GM19239 (cell line): ENCODE results near the gene PAH.
"Not testable (repeated sequence)": the region's sequence is repeated elsewhere in the genome, so short reads cannot be mapped to it uniquely, and the experiment has no call there.

Experiments used
- DNase-seq: peaks from one replicate; pipeline ENCODE4 v3.0.0; 2011; ENCODE audit warnings: low spot score; ENCODE audit not compliant: insufficient read length
- FAIRE-seq: peaks from 2 replicates; lab custom pipeline; 2011; peaks lifted over from hg19 to GRCh38; lab: Jason Lieb, UNC

PAH gene

DNA sequence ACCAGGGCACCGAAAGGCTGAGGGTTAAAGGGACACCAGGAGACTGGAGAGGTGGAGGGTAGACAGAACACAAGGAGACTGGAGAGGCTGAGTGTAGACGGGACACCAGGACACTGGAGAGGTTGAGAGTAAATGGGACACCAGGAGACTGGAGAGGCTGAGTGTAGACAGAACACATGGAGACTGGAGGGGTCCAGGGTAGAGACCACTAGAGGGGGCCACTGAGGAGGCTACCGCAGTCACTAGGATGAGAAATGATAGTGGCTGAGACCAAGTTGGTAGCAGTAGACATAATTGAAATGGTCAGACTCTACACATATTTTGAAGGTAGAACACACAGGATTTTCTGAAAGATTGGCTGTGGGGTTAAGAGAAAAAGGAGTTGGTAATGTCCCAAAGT lies 68.2 kb downstream of the PAH start:
- DNase-seq (no peak), FAIRE-seq (no peak)

DNA sequence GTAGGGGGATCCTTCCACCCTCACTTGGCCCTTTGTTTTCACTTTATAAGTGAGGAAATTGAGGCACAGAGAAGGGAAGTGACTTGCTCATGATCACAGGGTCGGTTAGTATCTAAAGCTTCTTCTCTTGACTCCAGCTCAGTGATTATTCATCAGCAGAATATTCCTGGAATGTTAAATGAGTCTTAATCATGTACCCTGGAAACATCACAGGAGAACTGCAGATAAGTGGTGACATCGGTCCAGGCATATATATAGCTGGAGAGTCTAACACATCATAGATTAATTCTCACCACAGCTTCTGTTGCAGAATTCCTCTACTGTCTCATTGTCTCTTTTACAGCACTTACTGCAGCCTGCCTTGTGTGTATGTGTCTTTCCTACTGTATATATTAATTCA lies 69.9 kb downstream of the PAH start:
- no peak for FAIRE-seq

DNA sequence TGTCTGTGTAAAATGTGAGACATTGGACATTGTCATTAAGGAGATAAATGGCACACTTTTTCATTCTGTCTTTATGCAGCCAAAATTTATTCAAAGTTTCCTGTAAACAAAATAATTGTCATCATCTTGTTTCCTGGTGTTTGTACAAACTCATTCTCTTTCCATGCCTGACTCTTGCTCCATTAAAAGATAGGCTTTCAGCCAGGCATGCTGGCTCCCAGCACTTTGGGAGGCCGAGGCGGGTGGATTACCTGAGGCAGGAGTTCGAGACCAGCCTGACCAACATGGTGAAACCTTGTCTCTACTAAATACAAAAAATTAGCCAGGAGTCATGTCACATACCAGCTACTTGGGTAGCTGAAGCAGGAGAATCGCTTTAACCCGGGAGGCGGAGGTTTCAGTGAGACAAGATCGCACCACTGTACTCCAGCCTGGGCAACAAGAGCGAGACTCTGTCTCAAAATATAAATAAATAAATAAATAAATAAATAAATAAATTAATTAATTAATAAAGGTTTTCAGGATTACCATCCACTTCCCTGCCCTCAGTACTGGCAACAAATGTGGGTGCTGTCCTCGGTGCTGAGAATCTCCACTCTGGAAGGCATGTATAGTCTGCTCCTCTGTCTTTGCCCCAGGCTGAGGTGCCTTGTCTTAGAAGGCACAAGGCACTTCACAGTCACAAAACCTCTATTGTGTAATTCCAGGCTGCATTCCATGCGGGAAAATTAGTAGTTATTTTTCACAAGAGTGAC lies 83.2 kb downstream of the PAH start:
- FAIRE-seq (no peak), DNase-seq (no peak)

More for the DNA sequence above, 69.9 kb downstream of the PAH start:
- DNase-seq = no peak

DNA sequence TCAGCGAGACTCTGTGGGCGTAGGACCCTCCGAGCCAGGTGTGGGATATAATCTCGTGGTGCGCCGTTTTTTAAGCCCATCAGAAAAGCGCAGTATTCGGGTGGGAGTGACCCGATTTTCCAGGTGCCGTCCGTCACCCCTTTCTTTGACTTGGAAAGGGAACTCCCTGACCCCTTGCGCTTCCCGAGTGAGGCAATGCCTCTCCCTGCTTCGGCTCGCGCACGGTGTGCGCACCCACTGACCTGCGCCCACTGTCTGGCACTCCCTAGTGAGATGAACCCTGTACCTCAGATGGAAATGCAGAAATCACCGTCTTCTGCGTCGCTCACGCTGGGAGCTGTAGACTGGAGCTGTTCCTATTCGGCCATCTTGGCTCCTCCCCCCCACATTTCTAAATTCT lies 84.2 kb downstream of the PAH start:
- FAIRE-seq, DNase-seq: not testable (repeated sequence)

DNA sequence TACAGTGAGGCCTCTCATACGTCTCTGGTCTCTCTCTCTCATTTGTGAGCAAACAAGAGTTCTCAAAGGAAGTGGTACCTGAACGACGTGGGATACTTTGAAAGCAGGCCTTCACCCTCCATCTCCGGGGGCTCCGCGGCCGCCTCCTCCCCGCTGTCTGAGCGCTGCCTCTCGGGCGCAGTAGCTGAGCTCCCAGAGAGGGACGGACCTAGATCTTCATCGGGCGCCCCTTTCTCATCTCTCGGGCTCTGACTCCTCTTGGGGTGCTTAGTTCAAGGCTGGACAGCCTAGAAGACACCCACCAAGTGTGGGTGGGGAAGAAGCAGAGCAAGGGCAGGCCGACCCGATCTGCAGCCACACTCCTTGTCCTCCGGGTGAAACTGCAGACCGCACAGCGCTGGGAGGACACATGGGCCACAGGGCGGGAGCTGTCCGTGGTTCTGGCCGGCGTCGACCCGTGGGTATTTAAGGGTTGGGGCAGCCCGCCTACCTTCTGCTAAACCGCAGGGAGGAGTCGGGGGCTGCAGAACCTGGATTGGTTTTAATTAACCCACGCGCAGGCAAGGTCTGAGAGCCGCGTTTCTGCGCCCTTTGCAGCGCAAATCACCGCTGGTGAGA lies 92.7 kb downstream of the PAH start:
- DNase-seq (no peak), FAIRE-seq (no peak)

DNA sequence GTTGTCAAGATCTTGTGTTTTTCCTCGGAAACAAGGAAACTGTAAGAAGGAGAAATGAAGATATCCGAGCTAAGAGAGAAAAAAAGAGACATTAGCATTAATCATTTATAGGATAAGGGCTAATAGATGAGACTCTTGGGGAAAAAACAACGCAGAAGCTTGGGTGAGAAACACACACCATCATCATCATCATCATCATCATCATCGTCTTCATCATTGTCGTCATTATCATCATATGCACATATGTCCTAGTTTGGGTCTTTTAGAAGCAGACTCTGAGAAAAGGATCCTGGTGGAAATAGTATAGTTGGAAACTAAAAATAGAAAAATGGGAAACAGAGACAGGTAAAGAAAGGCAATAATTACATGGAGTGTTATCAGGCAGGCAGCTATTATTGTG lies 95.9 kb downstream of the PAH start:
- DNase-seq = no peak
- no peak for FAIRE-seq

DNA sequence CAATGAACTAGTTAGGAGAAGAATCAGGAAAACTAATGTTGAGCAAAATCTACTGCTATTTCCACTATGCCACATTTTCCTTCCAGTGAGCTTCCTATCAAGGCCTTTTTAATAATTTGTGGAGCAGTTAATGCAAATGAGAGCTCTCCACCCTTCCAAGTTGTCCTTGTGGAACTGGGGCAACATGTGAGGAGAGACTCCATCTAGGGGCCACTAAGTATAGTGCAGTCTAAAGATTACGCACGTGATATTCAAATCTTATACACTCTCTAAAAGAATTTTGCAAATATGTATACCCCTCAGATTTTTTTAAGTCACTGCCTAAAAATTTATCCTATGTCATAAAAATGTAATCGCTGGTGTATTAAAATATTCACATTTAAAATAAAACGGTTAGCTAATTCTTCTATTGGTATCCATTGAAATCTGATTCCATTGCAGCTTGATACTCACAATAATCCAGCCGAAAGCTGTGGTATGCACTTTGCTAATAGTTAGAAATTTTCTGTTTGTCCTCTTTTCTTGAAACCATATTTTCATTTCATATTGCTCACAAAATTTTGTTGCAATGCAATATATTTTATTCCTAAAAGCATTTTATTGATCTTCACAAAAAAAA lies 100.1 kb downstream of the PAH start:
- DNase-seq (no peak), FAIRE-seq (no peak)

DNA sequence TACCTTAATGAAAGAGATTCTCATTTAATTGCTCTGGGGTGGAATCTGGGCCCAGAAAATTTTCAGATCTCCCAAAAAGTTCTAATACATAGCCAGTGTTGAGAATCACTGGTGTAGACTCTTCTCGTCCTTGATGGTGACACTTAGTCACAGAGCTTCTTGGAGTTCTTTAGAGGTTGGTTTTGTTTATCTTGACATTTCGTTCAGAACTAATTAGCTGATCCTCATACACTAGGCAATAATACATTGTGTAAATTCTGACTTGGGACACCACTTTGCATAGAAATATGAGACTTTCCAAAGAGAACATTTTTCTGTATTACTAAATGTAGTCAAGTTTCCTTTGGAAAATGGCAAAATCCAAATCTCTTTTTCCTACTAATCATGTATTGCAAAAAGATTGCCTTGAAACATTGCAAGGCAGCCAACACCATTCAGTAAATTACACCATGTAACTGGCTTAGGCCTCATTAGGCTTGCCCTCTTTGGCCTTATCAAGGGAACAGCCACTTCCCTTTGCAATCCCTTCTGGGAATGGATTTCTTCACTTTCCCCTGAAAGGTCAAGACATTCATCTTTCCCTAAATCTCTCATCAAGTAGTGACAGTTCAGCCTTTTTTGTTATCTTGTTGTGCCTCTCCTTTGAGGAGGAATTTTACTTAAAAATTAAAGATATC lies 102.2 kb downstream of the PAH start:
- FAIRE-seq (no peak), DNase-seq (no peak)

DNA sequence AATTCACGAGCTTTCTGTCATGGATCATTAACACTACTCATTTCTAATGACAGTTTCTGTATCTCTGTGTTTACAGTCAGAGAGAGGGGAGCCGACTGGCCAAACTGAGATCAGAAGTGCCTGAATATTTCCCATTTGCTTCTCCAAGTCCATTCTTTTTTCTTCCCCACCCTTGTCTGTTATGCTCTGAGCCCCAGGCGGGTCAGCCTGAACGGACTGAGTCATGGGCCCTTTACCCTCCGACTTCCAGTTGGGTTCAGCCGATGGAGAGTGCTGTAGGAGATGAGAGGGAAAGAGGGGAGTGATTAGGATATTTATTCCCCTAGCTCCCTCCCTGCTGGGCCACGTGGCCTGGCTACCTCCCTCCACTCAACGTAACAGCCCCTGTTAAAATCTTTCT lies 104.7 kb downstream of the PAH start:
- no peak for DNase-seq
- FAIRE-seq = no peak

DNA sequence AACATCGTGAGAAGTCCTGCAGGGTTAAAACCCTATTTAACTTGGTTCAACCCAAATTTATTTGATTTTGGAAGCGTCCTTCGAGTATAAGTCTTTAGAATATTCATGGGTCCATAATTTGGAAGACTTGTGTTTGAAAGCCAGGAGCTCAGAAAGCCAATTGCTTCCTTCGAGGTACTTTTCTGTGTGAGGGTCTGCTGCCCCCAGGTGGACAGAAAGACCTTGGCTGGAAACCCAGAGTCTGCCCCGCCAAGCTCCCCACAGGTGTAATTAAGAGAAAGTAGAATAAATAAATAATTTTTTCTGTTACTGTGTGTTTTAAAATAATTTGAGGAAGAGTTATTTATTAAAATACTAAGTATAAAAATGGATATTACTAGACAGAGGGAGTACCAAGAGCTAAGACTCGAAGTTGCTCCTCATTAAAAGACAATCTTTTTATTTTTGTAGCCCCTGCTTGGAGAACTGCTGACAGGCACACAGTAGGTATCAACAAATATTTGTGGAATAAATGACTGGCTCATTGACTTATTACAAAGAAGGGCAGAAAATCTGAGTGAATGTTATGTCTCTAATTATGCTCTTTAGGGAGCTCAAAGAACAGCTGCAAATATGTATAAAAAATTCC lies 105.8 kb downstream of the PAH start:
- FAIRE-seq = no peak
- no peak for DNase-seq

DNA sequence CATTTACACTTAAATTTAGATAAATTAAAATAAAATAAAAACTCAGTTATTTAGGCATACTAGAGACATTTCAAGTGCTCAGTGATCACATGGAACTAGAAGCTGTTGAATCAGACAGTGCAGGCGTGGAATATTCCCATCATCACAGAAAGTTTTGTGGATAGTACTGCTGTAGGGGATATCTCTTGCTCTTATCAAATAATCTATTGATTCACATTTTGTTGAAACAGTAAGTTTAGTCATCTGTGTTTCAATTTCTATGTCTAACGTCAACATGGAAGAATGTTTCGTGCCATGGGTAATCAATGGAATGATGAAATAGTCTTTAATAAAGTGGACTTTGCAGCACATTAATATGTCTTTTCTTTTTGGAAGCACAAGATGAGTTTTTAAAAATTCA lies 108.6 kb downstream of the PAH start:
- DNase-seq (no peak), FAIRE-seq (no peak)

DNA sequence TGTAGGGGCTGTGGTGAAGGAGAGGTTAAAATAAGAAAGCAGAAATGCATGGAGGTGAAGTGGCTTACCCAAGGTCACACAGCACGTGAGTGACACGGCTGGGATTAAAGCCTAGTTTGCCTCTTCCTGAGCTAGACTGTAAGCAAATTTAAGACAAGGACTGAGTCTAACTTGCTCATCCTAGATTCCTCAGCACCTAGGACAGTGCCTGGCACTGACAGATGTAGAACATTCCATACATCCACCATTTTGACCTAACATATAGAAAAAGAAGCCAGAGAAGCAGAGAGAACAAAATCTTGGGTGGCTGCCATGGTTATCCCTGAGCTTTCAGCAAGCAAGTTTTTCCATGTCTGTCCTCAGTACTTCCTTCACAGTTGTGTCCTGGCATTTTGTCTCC lies 110.5 kb downstream of the PAH start:
- FAIRE-seq (no peak), DNase-seq (no peak)

DNA sequence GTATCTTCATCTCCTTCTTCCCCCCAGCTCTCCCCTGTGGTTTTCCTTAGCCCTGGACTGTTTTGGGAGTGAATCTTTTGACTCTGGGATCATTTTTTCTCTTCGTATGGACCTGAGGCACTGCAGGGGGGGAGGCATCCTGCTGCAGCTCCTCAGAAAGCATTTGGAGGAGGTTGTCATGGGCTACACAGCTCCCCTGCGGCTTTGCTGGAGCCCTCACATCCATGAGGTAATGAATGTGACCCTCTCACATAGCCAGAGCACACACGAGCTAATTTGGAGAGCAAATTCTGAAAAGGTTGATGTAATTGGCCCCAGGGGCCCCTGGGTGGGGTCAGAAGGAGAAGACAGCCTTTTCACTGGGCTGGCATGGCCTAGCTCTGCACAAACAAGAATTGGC lies 110.9 kb downstream of the PAH start:
- FAIRE-seq (no peak), DNase-seq (no peak)

DNA sequence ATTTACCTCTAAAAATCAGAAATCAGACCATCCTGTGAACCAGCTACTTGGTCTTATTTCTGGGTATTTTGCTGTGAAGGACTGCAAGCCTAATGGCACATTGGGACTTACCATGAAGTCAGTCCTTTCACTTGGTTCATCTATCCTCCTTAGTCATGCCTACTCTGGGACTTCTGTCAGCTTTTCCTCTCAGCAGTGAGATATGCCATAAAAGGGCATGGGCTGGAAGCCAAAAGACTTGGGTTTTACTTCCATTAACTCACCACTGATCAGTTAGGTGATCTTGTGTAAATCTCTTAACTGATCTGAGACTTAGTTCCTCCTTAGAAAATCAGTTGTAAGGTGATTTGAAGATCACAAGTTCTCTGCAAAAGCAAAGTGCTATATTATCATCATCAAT lies 116.5 kb downstream of the PAH start:
- FAIRE-seq = no peak
- DNase-seq = no peak

DNA sequence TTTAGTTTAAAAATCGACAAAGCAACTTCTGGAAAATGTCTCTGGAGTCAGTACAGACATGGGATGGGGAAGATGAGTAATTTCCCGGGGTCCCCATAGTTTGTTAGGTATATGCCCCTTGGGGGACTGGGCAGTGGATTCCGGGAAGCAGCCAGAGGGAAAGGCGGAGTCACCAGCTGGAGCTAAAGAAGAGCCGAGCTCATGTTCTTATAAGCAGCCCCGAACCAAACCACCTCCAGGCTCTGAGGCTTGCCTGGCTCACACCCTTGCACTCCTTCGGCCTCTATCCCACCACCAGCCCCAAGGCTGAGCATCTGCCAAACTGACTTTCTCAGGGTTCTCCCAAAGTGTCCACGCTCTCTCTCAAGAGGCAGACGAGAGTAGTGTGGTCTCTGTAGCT lies 117.8 kb downstream of the PAH start:
- FAIRE-seq = no peak
- no peak for DNase-seq

DNA sequence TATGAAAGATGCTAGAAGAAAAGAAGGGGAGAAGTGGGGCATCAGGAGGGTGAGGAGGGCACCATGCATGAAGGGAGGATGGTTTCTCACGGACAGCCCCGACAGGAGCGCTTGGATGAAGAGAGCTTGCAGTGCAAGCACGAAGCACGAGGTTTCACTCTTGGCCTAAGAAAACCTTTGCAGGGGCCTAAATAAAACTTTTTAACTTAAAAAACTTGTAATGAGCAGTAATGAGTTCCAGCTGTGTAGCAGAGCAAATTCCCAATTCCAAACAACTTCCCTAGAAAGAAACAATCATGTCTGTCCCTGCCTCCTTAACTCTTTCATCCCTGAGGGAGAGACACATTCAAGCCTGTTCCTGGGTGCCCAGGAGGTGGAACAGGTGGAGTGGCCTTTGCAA lies 119.5 kb downstream of the PAH start:
- no peak for DNase-seq
- no peak for FAIRE-seq

DNA sequence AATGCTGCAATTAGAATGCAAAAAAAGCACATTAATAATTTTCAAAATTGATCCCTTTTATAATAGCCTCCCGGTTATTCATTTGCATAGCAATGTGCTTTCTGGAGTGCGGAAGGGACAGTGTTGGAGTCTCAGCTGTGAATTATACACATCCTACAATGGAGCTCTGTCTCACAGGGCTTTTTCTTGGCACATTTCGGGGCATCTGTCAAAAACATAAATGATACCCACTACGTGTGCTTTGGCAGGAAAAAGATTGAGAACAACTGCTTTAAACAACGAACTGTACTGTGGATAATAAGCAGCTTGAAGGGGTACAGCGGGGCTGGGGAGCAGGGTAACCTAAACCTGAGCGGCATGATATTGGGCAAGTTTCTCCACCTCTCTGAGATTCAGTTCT lies 123.1 kb downstream of the PAH start:
- DNase-seq (no peak), FAIRE-seq (no peak)
